Measurements from ENCODE around the gene USP11.

USP11 gene

GRCh38 chrX:47232803-47233332 lies at the start of gene USP11:
Gene USP11 (plus strand): TSS chrX:47233009. CDS start chrX:47233044, 35 bp downstream.
- DNase-seq (ENCODE audit: low read depth, low spot score): peak; percentile 29

GRCh38 chrX:47184486-47184885 lies 48.3 kb upstream of the USP11 start:
- DNase-seq (ENCODE audit: low read depth, low spot score): no peak

- no peak for DNase-seq (ENCODE audit: low read depth, low spot score)
Observed at GRCh38 chrX:47185241-47185640, 47.6 kb upstream of the USP11 start.

- no peak for DNase-seq (ENCODE audit: low read depth, low spot score)
Observed at GRCh38 chrX:47186096-47186740, 46.6 kb upstream of the USP11 start.

GRCh38 chrX:47187106-47187677 lies 45.6 kb upstream of the USP11 start:
- no peak for DNase-seq (ENCODE audit: low read depth, low spot score)

GRCh38 chrX:47189906-47190305 lies 42.9 kb upstream of the USP11 start:
- no peak for DNase-seq (ENCODE audit: low read depth, low spot score)

GRCh38 chrX:47190445-47191269 lies 42.2 kb upstream of the USP11 start:
- DNase-seq (ENCODE audit: low read depth, low spot score): peak; percentile 60

- DNase-seq (ENCODE audit: low read depth, low spot score): peak; percentile 22
Observed at GRCh38 chrX:47191331-47191730, 41.5 kb upstream of the USP11 start.

GRCh38 chrX:47191806-47192401 lies 40.9 kb upstream of the USP11 start:
- DNase-seq (ENCODE audit: low read depth, low spot score): no peak

- peak; percentile 75 for DNase-seq (ENCODE audit: low read depth, low spot score)
Observed at GRCh38 chrX:47193475-47194193, 39.2 kb upstream of the USP11 start, which contains the start of gene UBA1. Gene UBA1 (plus strand): TSS chrX:47193829. CDS start chrX:47198803, 4,974 bp downstream.

- no peak for DNase-seq (ENCODE audit: low read depth, low spot score)
Observed at GRCh38 chrX:47194194-47194787, 38.5 kb upstream of the USP11 start.

GRCh38 chrX:47196098-47196497 lies 36.7 kb upstream of the USP11 start:
- no peak for DNase-seq (ENCODE audit: low read depth, low spot score)

- DNase-seq (ENCODE audit: low read depth, low spot score): no peak
Observed at GRCh38 chrX:47197526-47197925, 35.3 kb upstream of the USP11 start.

GRCh38 chrX:47198026-47198686 lies 34.7 kb upstream of the USP11 start:
- DNase-seq (ENCODE audit: low read depth, low spot score): no peak

- DNase-seq (ENCODE audit: low read depth, low spot score): no peak
Observed at GRCh38 chrX:47198687-47199080, 34.1 kb upstream of the USP11 start.

GRCh38 chrX:47199286-47199685 lies 33.5 kb upstream of the USP11 start:
- DNase-seq (ENCODE audit: low read depth, low spot score): no peak

- DNase-seq (ENCODE audit: low read depth, low spot score): no peak
Observed at GRCh38 chrX:47200385-47201150, 32.2 kb upstream of the USP11 start.

GRCh38 chrX:47201345-47201944 lies 31.4 kb upstream of the USP11 start:
- DNase-seq (ENCODE audit: low read depth, low spot score): no peak

- no peak for DNase-seq (ENCODE audit: low read depth, low spot score)
Observed at GRCh38 chrX:47202316-47202715, 30.5 kb upstream of the USP11 start.

Data from activated naive CD8-positive, alpha-beta T cell treated with anti-CD3 and anti-CD28 coated beads, Interleukin-2, amount 50 U/mL, for 16 hours (primary cell).